Superior temporal gyrus (tissue), 1 donor: Measurements from ENCODE around the gene POU2AF3.
A peak's percentile ranks its signal among the peaks of the same experiment; 100 is the strongest.
"Not testable (repeated sequence)": the region's sequence is repeated elsewhere in the genome, so short reads cannot be mapped to it uniquely, and the experiment has no call there.

Experiments used
- DNase-seq: peaks from one replicate; pipeline ENCODE4 v3.0.0-alpha.2; 2016; ENCODE audit errors: extremely low spot score

The POU2AF3 gene

DNA sequence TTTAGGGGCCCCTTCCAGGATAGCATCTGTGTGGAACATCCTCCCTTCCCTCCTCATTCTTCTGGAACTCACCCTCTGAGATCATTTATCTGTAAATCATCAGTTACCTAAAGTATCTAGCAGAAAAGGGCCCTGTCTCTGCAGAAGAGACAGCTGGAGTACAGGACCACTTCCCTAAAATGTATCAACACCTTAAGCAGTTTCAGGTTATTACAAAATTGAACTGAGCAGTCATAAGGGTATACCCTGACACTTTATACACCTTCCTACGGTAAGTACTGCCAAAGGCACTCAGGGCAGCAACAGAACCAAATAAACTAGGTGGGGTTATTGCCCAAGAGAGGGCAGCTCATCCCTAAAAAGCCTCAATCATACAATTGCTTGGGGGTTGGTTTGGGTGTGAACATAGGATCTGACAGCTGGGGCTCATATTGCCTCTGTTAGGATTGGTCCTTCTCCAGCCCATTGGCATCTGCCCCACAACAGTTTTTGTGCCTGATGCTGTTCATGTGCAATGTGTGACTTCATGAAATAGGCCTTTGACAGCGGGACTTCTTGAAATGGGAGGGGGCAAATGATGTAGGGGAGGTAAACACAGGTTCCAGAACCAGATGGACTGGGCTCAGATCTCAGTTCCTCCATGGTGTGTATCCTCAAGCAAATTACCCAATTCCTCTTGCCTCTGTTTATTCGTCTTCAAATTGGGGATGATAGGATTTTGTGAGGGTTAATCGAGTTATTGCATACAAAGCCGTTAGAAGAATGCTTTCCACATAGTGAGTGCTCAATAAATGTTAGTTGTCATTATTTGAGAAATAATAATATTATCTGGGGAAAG, 2.9 kb downstream of the POU2AF3 start:
- peak; percentile 11 for DNase-seq

DNA sequence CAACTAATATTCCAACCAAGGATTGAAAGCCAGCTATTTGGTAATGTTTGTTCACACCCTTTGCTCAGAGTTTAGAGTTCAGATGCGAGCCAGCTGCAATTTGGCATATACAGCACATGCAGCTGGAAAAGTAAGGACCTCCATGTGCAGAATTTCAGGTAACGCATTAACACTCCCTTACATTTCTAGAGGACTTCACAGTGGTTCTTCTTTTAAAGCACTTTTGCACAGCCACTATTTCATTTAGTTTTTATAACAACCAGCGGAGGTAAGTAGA, 3.4 kb downstream of the POU2AF3 start:
- DNase-seq, result no peak

DNA sequence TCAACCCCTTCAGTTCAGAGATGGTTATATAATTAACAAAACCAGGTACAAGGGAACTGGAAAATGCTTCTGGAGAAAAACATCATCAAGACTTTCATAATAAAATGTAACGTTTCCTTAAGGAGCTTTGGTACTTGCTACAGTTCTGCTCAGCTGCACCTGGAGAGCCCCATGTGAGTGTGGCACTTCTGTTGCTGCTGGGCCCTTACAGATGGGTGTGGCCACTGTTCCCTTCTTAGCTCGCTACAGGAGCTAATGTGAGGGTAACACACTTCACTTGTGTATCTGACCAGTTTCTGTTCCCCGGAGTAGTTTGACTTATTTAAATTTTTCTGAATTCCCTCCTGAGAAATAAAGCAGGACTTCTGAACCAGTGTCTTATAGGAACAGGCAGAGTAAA, 4.0 kb downstream of the POU2AF3 start:
- DNase-seq, result no peak

DNA sequence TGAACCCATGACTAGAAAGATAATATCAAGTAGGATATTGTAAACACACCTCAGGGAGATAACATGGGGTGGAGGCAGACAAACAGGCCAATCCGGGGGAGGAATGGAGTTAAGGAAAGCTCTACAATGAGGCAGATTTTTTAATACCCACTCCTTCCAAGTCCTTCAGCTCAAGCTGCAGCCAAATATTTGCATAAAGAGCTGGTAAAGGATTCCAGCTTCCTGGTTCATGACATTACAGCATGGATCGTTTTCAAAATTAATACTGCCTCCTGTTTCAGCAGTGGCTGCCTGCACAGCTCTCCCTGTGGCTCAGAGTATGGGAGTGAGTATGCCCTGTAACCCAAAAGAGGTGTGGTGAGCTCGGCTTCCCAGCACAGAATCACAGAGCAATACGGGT, 5.1 kb downstream of the POU2AF3 start:
- DNase-seq, result no peak

DNA sequence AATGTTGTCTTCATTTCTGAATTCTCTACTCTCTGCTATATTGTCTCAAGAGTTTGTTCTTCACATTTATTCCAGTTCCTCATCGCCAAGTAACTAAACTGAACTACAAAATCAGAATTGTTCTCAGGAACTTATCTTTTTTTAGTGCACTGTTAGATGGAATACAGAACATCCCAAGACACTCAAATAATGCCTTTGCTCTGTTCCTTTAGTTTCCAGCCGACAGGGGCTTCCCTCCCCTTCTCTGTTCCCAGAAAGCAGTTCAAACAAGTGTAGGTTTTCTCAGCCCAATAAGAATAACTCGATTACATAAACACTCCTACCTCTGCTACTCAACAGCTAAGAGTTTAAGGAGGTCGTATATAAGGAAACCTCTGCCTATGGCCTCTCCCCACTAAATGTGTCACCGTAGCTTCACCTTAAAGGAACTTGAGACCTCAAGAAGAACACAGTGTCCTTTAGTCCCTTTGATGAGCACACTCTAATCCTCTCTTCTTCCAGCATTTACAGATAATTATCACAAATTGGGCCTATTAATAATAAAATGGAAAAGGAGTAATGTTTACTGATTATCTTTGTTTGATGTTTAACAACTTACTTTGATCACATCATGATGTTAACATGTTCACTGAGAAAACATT, 6.9 kb downstream of the POU2AF3 start:
- no peak for DNase-seq

DNA sequence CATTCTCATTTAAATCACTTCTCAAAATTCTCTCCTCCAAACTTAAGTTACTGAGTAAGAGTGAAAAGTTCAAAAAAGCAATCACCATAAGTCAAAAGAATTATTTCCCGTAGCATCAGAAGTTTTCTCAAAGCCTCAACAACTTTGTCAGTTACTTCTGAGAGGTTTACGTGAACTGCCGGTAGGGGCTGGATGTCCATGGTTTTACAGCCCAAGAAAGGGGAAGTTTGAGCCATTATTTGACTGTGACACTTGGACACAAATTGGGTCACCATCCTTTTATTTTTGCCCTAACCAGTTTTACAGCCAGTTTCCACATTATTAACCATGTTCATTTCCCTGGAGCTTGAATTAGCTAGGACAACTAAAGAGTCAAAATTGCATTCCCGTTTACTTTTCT, 7.5 kb downstream of the POU2AF3 start:
- DNase-seq, result no peak

DNA sequence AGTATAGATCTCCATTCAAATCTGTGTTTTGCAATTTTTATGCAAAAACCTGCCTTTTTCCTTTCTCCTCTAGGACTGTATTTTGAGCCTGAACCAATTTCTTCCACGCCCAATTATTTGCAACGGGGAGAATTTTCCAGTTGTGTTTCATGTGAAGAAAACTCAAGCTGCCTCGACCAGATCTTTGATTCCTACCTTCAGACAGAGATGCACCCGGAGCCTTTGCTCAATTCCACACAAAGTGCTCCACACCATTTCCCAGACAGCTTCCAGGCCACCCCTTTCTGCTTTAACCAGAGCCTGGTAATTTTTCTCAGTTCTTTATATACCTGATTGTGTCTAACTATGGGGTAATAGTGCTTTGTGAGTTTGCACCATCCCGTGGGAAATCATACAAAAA, 8.0 kb downstream of the POU2AF3 start:
- DNase-seq, result no peak

DNA sequence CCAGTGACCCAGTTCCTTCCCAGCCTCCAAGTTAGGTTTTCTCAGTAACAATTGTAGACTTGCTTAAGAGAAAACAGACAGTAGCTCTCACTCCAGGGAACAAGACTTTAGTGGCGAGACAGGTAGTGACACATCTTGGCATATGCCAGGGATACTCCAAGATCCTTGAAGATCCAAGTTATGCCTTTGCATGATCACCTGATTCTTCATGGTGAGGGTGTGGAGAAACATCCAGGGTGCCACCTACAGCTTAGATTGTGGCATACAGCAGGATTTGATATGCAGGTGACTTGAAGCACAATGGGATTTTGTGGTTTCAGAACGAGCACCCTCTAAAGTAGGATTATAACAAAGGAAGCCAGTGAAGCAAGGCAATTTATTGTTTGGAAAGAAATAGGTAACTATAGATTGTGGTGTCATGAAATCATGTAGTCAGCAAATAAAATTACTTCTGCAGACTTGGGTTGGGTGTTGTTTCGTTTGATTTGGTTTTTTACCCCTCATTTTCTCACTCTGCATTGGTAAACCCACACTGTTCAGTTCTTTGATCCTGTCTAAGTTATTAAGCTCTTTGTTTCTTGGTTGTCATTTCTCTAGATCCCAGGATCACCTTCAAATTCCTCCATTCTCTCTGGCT, 9.2 kb downstream of the POU2AF3 start:
- DNase-seq, result no peak

DNA sequence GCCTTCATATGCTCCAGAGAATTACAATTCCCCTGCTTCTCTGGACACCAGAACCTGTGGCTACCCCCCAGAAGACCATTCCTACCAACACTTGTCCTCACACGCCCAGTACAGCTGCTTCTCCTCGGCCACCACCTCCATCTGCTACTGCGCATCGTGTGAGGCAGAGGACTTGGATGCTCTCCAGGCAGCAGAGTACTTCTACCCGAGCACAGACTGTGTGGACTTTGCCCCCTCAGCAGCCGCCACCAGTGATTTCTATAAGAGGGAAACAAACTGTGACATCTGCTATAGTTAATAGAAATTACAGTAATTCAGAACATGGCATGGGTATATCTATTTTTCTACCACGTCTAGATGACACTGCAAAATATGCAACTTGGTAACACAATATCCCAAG, 9.8 kb downstream of the POU2AF3 start:
- DNase-seq, result no peak

DNA sequence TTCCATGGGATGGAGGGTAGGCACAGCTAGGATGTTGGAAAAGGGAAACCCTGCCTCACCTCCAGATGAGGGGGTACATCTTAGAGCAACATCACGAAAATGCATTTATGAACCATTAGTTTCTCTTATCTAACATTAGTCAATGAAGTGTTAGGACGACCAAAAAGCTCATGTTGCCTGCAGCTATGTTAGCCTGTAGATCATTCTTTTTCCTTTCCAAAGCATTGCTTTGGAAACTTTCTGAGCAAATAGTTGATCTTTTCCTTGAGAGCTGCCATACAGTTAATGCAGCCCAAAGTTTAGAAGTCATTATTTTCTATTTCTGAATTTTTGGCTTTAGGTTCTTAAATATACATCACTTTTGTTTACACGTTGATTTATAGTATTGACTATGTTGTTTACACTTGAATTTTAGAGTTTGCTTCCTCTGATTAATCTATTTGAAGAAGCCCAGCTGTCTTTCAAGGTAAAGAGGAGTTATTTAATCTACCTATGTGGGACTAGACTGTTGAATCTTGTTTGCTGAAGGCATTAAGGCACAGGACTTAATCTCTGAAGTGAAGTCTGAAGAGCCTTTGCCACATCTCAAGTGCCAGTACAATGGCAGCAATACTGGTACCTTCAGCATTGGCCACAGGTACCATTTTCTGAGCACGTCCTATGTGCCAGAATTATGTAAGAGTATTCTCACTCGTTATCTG, 11.0 kb downstream of the POU2AF3 start:
- DNase-seq, result no peak

DNA sequence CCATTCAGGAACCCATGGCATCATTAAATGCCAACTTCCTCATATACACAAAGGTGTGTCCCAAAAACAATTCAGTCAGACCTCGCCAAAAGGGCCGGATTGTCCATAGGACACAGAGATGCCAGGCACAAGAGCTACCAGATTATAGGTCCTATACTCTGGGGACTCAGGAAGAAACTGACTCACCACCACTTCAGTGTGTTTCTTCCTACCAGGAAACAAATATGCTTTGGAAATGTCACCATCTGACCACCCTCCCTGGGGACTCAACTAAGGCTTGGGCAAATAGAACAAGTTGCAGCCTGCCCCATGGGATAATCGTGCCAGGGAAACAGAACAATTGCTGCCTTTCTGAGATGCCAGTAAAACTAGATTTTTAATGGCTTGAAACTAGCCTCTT, 11.7 kb downstream of the POU2AF3 start:
- DNase-seq, result no peak

DNA sequence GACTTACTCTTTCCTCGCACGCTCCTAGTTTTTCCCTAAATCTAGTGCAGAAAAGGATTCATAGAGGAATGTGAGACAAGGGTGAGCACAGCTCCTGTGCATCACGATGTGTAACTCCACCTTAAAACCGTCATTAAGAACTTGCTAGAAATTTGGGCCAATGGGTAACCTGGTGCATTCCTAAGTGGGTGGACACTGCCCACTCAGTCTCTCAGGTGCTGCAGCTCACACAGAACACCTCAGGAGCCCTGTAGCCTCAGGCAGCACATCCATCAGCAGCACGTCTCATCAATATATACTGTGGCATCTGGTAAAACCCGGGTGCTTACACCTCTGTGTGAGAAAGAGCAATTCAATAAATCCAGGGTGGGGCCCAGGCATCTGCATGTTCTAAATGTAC, 12.4 kb downstream of the POU2AF3 start:
- DNase-seq, result no peak

DNA sequence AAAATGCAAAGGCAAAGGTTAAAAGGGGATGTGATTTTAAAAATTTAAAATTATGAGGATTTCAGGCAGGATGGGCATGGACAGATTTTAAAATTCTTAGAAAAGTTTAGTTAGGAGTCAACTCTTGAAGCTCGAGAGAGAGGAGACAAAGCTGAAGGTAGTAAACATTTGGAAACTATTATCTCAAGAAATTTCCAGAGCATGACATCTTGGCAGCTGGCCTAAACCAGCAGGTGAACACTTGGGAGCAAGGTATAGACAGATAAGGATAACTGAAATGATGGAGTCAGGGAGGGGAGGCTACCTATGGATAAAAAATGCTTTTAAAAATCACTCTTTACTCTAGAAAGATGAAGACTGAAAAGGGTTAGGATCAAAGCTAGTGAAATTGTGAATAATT, 13.7 kb downstream of the POU2AF3 start:
- DNase-seq, result no peak

DNA sequence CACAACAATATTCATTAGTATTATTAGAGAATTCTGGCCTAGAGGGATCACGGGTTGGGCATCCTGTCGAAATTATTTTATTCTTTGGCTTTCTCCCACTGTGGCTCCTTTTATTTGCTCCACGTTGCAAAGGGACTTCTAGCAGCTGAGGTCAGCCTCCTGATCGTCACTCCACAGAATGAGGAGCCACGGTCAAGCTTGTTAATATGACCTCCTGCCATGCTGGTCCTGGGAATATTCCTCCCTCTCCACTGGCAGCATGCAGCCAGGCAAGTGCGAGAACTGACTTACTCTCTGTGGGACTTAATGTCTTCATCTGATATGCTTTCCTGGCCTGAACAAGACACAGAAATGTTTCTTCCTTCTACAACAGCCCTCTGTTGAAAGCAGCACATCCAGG, 20.9 kb downstream of the POU2AF3 start:
- no peak for DNase-seq

DNA sequence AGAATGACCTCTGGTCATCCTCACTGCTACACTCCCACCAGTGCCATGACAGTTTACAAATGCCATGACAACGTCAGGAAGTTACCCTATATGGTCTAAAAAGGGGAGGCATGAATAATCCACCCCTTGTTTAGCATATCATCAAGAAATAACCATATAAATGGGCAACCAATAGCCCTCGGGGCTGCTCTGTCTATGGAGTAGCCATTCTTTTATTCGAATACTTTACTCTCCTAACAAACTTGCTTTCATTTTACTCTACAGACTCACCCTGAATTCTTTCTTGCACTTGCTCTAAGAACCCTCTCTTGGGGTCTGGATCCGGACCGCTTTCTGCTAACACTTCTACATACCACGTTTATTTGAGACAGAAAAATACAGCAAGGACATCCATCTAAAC, 21.9 kb downstream of the POU2AF3 start:
- DNase-seq, result not testable (repeated sequence)

DNA sequence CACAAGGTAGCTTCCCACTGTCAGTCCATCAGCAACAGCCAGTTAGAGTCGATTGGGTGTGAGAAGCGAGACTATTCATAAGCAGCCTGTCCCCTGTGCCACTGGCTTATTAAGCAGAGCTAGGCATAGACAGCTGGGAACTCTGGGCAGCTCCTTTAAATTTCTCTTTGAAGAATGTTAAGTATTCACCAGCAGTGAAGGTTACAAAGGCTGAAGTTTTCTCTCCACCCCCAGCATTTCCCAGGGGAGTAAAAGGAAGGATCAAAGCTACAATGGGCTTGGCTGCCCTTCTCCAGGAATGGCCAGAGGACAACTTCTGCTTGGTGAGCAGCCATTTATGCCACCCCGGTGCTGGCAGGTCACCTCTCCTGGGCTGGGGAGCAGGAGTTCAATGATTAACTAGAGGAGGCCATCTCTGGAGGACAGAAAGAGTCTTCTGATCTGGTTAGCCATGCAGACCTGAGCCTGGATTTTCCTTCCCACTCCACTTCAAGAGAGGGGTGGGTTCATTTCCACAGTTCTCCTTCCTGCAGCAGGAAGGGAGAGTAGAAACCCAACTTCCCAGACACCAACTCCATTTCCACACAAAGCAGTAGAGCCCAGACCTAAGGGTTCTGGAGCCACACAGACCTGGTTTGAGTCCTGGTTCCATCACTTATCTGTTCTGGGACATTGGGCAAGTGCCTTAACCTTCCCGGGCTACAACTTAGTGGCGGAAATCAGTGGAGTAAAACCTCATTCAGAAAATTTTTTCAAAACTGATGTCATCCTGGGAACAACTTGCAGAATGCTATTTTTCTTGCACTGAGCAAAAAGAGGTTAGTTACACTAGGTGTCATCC, 22.6 kb downstream of the POU2AF3 start:
- no peak for DNase-seq

DNA sequence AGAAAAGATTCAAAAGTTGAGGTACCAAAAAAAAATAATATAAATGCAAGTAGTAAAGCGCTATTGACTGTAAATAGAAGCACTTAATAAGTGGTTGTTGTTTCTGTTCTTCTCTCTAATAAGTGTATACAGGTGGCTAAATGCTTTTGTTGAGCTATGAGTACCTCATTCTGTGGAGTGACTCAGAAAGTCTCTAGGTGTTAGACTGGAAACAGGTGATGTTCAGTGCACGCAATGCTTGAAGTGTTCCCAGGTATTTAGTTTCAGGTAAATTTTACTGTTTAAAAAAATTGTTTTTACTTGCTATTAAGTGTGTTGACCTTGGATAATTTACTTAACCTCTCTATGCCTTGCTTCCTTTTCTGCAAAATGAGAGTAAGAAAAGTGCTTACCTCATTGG, 24.2 kb downstream of the POU2AF3 start:
- DNase-seq, result no peak

DNA sequence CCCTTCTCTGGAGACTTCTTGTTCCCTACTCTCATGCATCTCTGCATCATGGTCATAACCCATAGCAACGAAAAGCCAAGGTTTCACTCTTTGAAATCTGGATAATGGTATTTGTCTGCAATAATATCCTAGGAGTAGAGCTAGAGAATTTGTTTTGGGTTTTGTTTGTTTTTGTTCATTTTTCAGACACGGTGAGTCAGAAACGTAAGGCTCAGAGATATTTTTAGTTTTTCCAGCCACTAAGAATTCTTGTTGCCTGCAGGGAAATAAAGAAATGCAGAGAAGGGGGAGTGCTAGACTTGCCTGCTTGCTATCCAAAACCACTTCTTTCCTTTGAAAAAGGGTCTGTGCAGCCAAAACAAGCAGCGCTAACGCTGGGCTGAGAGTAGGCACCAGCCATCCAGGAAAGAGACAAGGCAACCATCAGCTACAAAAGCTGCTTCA, 26.0 kb downstream of the POU2AF3 start:
- DNase-seq, result peak; percentile 34

DNA sequence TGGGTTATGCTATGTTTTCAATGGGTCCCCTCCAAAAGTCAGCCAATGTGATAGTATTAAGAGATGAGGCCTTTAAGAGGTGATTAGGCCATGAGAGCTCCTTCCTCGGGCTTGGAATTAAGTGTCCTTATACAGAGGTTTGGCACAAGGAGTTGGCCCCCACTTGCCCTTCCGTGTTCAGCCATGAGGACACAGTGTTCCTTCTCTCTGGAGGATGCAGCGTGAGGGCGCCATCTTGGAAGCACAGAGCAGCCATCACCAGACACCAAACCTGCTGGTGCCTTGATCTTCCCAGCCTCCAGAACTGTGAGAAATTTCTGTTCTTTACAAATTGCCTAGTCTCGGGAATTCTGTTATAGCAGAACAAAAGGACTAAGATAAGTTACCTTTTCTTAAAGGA, 26.9 kb downstream of the POU2AF3 start:
- DNase-seq, result no peak

DNA sequence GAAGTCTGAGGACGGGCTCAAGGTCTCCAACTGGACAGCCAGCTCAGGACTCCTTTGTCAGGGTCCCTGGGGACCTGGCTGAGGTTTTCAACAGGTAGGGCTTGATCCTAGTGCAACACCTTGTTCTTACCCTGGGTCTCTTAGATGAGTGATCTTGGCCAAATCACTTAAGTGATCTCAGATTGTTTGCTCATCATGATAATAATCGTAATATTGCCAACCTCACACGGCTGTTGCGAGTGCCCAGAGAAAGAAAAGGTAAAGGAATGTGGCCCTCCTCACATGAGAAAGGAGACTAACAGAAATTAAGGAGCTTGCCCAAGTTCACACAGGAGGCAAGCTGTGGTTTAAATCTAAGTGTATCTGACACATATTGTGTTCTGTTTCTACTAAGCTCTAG, 28.5 kb downstream of the POU2AF3 start:
- DNase-seq, result no peak

DNA sequence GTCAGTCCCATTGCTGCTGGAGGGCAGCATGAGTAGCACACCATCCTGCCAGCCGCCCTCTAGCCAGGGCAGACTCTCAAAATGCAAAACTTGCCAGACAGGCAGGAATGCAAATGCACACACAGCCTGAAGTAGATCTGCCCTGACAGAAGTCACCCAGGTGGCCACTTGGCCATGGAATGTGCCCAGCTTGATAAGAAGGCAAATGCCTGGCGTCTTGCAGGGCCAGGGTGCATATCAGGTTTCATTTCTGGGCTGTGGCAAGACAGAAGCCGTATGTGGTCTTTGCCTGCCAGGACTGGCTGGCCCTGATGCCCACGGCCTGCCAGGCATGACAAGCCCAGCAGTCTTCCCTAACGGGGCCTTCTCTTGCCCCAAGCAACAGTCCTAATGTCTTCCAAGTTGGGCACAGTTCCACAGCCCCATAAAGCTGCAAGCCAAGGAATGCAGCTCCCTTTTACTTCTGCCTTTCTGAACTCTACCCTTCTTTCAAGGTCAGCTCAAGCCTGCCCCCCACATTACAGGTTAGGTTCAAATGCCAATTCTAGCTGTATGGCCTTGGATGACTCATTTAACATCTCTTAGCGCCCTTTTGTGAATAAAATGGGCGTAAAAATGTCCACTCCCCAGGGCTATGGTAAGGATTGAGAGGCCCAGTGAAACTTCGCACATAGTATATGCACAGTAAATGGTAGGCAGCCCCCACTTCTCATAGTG, 29.7 kb downstream of the POU2AF3 start:
- DNase-seq, result no peak
